IMR-90 (cell line): ENCODE results near the gene LSMEM2. TPM values are rescaled to one million over a fixed set of nuclear protein-coding genes. Genes with fewer than 3 reads are reported as not detected.
"Not testable (repeated sequence)": the region's sequence is repeated elsewhere in the genome, so short reads cannot be mapped to it uniquely, and the experiment has no call there.

ENCODE experiments used
- ATAC-seq: fragments of 200-7000 bp; cut with Tn5 transposase; 2 replicates; pipeline ENCODE4 v1.9.1; 2020; ENCODE audit warnings: low read depth, mild to moderate bottlenecking, moderate library complexity
- BruUV-seq: library from RNA; stranded (reverse); fragments of 400-500 nt; replicated peaks from 2 replicates; lab custom pipeline; 2021; lab: Mats Ljungman, UMichigan
- CTCF ChIA-PET: fragments of 300-600 bp; formaldehyde crosslinking; extraction: SDS; loops from one replicate; lab custom pipeline; 2021; ENCODE audit warnings: antibody characterized with exemption; lab: Yijun Ruan, JAX
- POLR2A ChIA-PET: fragments of 300-600 bp; sonication (Branson Sonifier 250); formaldehyde crosslinking; loops from one replicate; lab custom pipeline; 2022; ENCODE audit warnings: antibody characterized with exemption; ENCODE audit not compliant: unreplicated experiment; lab: Charles Lee
- DNase-seq: peaks from one replicate; pipeline ENCODE4 v3.0.0; 2013
- H2AFZ ChIP-seq: replicated peaks from 2 replicates; pipeline ENCODE3; 2013; ENCODE audit warnings: low read length, mild to moderate bottlenecking; ENCODE audit not compliant: poor library complexity
- H2AK5ac ChIP-seq: 2 replicates; pipeline ENCODE4 v1.6.1; 2013; ENCODE audit warnings: low read depth, low read length, inconsistent platforms
- H2AK9ac ChIP-seq: replicated peaks from 2 replicates; pipeline ENCODE3; 2013; ENCODE audit warnings: mild to moderate bottlenecking, low read depth, low read length, moderate library complexity; ENCODE audit not compliant: poor library complexity
- H2BK120ac ChIP-seq: 2 replicates; pipeline ENCODE4 v1.6.1; 2013; ENCODE audit warnings: low read depth, low read length, inconsistent platforms
- H2BK15ac ChIP-seq: 3 replicates; pipeline ENCODE4 v1.6.1; 2013; ENCODE audit warnings: low read depth, low read length, inconsistent platforms
- H2BK20ac ChIP-seq: 2 replicates; pipeline ENCODE4 v1.6.1; 2013; ENCODE audit warnings: low read depth, mild to moderate bottlenecking, inconsistent platforms, low read length, moderate library complexity
- H2BK5ac ChIP-seq: 2 replicates; pipeline ENCODE4 v1.6.1; 2013; ENCODE audit warnings: mild to moderate bottlenecking, low read depth, low read length, inconsistent platforms; ENCODE audit not compliant: poor library complexity, severe bottlenecking
- H3K14ac ChIP-seq: replicated peaks from 2 replicates; pipeline ENCODE4 v1.6.1; 2013; ENCODE audit warnings: low read depth, low read length, inconsistent platforms
- H3K18ac ChIP-seq: 2 replicates; pipeline ENCODE4 v1.6.1; 2013; ENCODE audit warnings: low read depth, low read length, control low read depth
- H3K23ac ChIP-seq: 2 replicates; pipeline ENCODE4 v1.6.1; 2013; ENCODE audit warnings: low read depth, low read length, inconsistent platforms
- H3K27ac ChIP-seq: 2 replicates; pipeline ENCODE4 v1.5.1; 2013; ENCODE audit warnings: mild to moderate bottlenecking, control low read depth, low read length; ENCODE audit not compliant: insufficient read depth
- H3K27me3 ChIP-seq: 2 replicates; pipeline ENCODE4 v1.6.1; 2013; ENCODE audit warnings: low read length; ENCODE audit not compliant: control insufficient read depth, insufficient read depth
- H3K36me3 ChIP-seq: 2 replicates; pipeline ENCODE4 v1.6.1; 2013; ENCODE audit warnings: low read length, mixed read lengths; ENCODE audit not compliant: control insufficient read depth, insufficient read depth
- H3K4ac ChIP-seq: 2 replicates; pipeline ENCODE4 v1.6.1; 2013; ENCODE audit warnings: low read depth, low read length, inconsistent platforms
- H3K4me1 ChIP-seq: 2 replicates; pipeline ENCODE4 v1.6.1; 2013; ENCODE audit warnings: low read length, mixed read lengths; ENCODE audit not compliant: control insufficient read depth, insufficient read depth
- H3K4me2 ChIP-seq: 2 replicates; pipeline ENCODE4 v1.6.1; 2013; ENCODE audit warnings: low read depth, mild to moderate bottlenecking, control low read depth, low read length, moderate library complexity
- H3K4me3 ChIP-seq: 2 replicates; pipeline ENCODE4 v1.5.1; 2013; ENCODE audit warnings: low read depth, mild to moderate bottlenecking, control low read depth, low read length, moderate library complexity; ENCODE audit not compliant: insufficient read depth
- H3K56ac ChIP-seq: 2 replicates; pipeline ENCODE4 v1.6.1; 2013; ENCODE audit warnings: low read length, inconsistent platforms; ENCODE audit not compliant: insufficient read depth; ENCODE audit errors: extremely low read depth
- H3K79me1 ChIP-seq, 2 experiments: 2 replicates each; pipeline ENCODE4 v1.6.1; 2013; ENCODE audit warnings: low read length in 2 of 2, inconsistent platforms in 1 of 2, low read depth in 1 of 2
- H3K9ac ChIP-seq: 2 replicates; pipeline ENCODE4 v1.6.1; 2013; ENCODE audit warnings: low read depth, low read length, control low read depth
- H3K9me1 ChIP-seq: 2 replicates; pipeline ENCODE4 v1.6.1; 2013; ENCODE audit warnings: low read length, inconsistent platforms; ENCODE audit not compliant: insufficient read depth
- H3K9me3 ChIP-seq: 2 replicates; pipeline ENCODE4 v1.6.1; 2013; ENCODE audit warnings: low read length; ENCODE audit not compliant: control insufficient read depth, insufficient read depth
- H4K20me1 ChIP-seq: 2 replicates; pipeline ENCODE4 v1.6.1; 2013; ENCODE audit warnings: low read length, inconsistent platforms; ENCODE audit not compliant: insufficient read depth
- H4K5ac ChIP-seq: 2 replicates; pipeline ENCODE4 v1.6.1; 2013; ENCODE audit warnings: mild to moderate bottlenecking, low read depth, low read length, control low read depth
- H4K8ac ChIP-seq, 2 experiments: 2 replicates each; pipeline ENCODE4 v1.6.1; 2013; ENCODE audit warnings: low read depth in 2 of 2, low read length in 2 of 2, control low read depth in 1 of 2, inconsistent platforms in 1 of 2
- H4K91ac ChIP-seq: 2 replicates; pipeline ENCODE4 v1.6.1; 2013; ENCODE audit warnings: low read depth, low read length, inconsistent platforms; ENCODE audit not compliant: insufficient read depth
- FOS ChIP-seq: fragments of 150-350 bp; IDR thresholded peaks from 2 replicates; pipeline ENCODE4 v1.6.1; 2016; ENCODE audit warnings: low read depth, low read length
- WGBS, 2 experiments: methylation state at CpG; one replicate each; pipeline versions ENCODE4 v1.1.5 to v1.1.7; 2013; ENCODE audit warnings: missing lambda C conversion rate in 2 of 2; ENCODE audit not compliant: insufficient read length in 1 of 2; ENCODE audit errors: extremely low coverage in 2 of 2; 5-methylcytosine and 5-hydroxymethylcytosine counted together
- dilution Hi-C: fragments of 300-500 bp; cut with HindIII; formaldehyde crosslinking; loops from one replicate; pipeline ENCODE4 v1.14.3; 2018; ENCODE audit warnings: low sequenced_read_pairs; ENCODE audit not compliant: unreplicated experiment
- in situ Hi-C: fragments of 300-500 bp; cut with MboI; formaldehyde crosslinking; loops from 3 replicates; pipeline ENCODE4 v1.14.3; 2019; ENCODE audit warnings: low sequenced_read_pairs, inconsistent platforms, mixed read lengths
- intact Hi-C: fragments of 100-400 bp; cut with micrococcal nuclease; formaldehyde crosslinking; loops from 2 replicates; pipeline ENCODE4 v1.10.0; 2022
- polyA plus RNA-seq, 3 experiments: library from polyadenylated mRNA; depleted of rRNA; stranded (reverse); fragments of >200 nt; gene quantifications; 2 replicates each; pipeline ENCODE4 v1.2.3, GENCODE V29; 2012; ENCODE audit warnings: low replicate concordance in 1 of 3
- total RNA-seq: library from RNA; depleted of rRNA; stranded (reverse); fragments of >200 nt; gene quantifications from 2 replicates; pipeline ENCODE4 v1.2.3, GENCODE V29; 2012

Gene LSMEM2
- total and polyA plus RNA-seq, 2 of the 4 experiments (the other 2 are of a cell fraction), result under 0.01 TPM; not detected in 1

DNA sequence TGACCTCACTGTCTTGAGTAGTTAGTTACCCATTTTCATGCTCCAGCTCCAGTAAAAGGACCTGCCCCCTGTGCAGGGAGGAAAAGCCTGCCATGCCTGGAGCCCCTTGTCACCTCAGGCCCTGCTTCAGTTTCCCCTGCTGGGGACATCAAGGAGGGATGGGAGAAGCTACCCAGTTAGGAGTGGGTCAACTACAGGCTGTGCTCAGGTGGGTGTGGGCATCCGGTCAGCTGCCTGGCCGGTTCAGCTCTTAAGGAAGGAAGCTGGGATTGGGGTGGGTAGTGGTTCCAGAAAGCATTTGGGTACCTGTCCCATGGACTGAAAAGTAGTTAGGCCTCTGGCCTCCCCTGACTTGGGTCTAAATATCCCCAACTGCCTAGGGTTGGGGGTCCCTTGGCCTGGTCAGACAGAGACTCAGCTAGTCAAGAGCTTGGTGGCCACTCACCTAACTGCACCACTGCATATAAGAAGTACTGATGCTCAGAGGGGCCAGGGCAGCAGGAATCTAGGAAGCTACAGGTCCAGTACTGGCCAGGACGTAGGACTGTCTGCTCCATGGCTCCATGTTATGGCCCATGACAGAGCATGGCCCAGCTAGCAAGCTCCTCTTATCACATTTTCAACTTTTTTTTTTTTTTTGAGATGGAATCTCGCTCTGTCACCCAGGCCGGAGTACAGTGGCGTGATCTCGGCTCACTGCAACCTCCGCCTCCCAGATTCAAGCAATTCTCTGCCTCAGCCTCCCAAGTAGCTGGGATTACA lies 549 bp downstream of the LSMEM2 start (continued):
- no peak for TF ChIP-seq FOS

DNA sequence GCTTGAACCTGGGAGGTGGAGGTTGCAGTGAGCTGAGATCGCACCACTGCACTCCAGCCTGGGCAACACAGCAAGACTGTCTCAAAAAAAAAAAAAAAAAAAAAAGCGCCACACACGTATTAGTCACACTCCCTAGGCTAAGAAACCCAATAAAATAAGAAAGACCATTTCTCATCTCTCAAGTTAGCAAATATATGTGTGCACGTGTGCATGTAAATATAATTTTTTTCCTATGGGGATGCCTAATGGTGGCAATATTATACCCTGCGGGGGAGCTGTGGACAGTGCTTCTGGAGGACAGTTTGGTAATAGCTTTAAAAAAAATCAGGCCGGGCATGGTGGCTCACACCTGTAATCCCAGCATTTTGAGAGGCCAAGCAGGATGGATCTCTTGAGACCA lies 5.2 kb downstream of the LSMEM2 start:
- H2BK5ac ChIP-seq, H3K79me1 ChIP-seq, H3K9me1 ChIP-seq, H3K27ac ChIP-seq, H2BK20ac ChIP-seq, intact Hi-C loops, H4K20me1 ChIP-seq, H4K91ac ChIP-seq, ATAC-seq, DNase-seq, H4K5ac ChIP-seq, BruUV-seq, H3K9me3 ChIP-seq, H2AK5ac ChIP-seq, H3K4me1 ChIP-seq, H3K14ac ChIP-seq, POLR2A ChIA-PET, H2AFZ ChIP-seq, H3K23ac ChIP-seq, H2AK9ac ChIP-seq, H3K9ac ChIP-seq, in situ Hi-C loops, H2BK15ac ChIP-seq, H3K4me3 ChIP-seq, H2BK120ac ChIP-seq, dilution Hi-C loops, H3K4me2 ChIP-seq, H3K56ac ChIP-seq, H3K18ac ChIP-seq, CTCF ChIA-PET, H4K8ac ChIP-seq, H3K4ac ChIP-seq, H3K27me3 ChIP-seq: not testable (repeated sequence)
- 100% methylated on average over 1 of the region's 6 CpGs; no CpG with 5 or more reads in 1 of the 2 experiments for WGBS, 2 experiments
- peaks cover 25% of the 10 kb centered on the region; the same call in 1 of the 2 replicates for H3K36me3 ChIP-seq
